Mesothelial cell of epicardium (in vitro differentiated cells): ENCODE measurements around the gene TBC1D22A. TPM values are rescaled to one million over a fixed set of nuclear protein-coding genes. Genes with fewer than 3 reads are reported as not detected.

Source experiments
- DNase-seq, 2 experiments: peaks; one replicate each; pipeline ENCODE4 v3.0.0; 2021; ENCODE audit warnings: low spot score in 2 of 2; ENCODE audit not compliant: unreplicated experiment in 2 of 2
- H3K27ac Mint-ChIP-seq: 2 replicates; pipeline ENCODE4 v1.8.0; 2021; ENCODE audit warnings: mixed read lengths
- H3K27me3 Mint-ChIP-seq: 2 replicates; pipeline ENCODE4 v1.8.0; 2021; ENCODE audit warnings: low read depth, mixed read lengths
- H3K36me3 Mint-ChIP-seq: 2 replicates; pipeline ENCODE4 v1.8.0; 2021; ENCODE audit warnings: mixed read lengths
- H3K4me1 Mint-ChIP-seq: 2 replicates; pipeline ENCODE4 v1.8.0; 2021; ENCODE audit warnings: mixed read lengths
- H3K4me3 Mint-ChIP-seq: 2 replicates; pipeline ENCODE4 v1.8.0; 2021; ENCODE audit warnings: mild to moderate bottlenecking, moderate library complexity, mixed read lengths
- H3K9me3 Mint-ChIP-seq: 2 replicates; pipeline ENCODE4 v1.8.0; 2021; ENCODE audit warnings: mixed read lengths
- total RNA-seq: library from RNA; stranded (reverse); gene quantifications from 3 replicates; pipeline ENCODE4 v1.2.1, GENCODE V29; 2021
- TF ChIP-seq, protein P1 (sequence below): fragments of 200-600 bp; sonication (generic); IDR thresholded peaks from one replicate; pipeline ENCODE4 v1.5.0; 2021; ENCODE audit warnings: antibody characterized with exemption; ENCODE audit not compliant: unreplicated experiment

The TBC1D22A gene
- total RNA-seq, 1 donor from 2014 or later = 26.6 TPM

- TF ChIP-seq, protein P1, sequence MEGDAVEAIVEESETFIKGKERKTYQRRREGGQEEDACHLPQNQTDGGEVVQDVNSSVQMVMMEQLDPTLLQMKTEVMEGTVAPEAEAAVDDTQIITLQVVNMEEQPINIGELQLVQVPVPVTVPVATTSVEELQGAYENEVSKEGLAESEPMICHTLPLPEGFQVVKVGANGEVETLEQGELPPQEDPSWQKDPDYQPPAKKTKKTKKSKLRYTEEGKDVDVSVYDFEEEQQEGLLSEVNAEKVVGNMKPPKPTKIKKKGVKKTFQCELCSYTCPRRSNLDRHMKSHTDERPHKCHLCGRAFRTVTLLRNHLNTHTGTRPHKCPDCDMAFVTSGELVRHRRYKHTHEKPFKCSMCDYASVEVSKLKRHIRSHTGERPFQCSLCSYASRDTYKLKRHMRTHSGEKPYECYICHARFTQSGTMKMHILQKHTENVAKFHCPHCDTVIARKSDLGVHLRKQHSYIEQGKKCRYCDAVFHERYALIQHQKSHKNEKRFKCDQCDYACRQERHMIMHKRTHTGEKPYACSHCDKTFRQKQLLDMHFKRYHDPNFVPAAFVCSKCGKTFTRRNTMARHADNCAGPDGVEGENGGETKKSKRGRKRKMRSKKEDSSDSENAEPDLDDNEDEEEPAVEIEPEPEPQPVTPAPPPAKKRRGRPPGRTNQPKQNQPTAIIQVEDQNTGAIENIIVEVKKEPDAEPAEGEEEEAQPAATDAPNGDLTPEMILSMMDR = no peak
- H3K27me3 Mint-ChIP-seq = no peaks in the 10 kb centered on the region
- no peaks in the 10 kb centered on the region for H3K9me3 Mint-ChIP-seq
- no peak overlapping the region for H3K4me3 Mint-ChIP-seq
- no peak for DNase-seq
- H3K27ac Mint-ChIP-seq = no peak overlapping the region
- H3K4me1 Mint-ChIP-seq = no peaks in the 10 kb centered on the region
- peaks cover 3% of the 10 kb centered on the region for H3K36me3 Mint-ChIP-seq
Measured at GRCh38 chr22:47008208-47008885, 245.9 kb downstream of the TBC1D22A start.

- Mint-ChIP-seq H3K27ac (no peak overlapping the region), H3K4me3 (no peak overlapping the region), H3K36me3 (peaks cover 3% of the 10 kb centered on the region), H3K4me1 (no peaks in the 10 kb centered on the region), H3K9me3 (no peaks in the 10 kb centered on the region), H3K27me3 (no peaks in the 10 kb centered on the region)
- TF ChIP-seq, protein P1 = no peak
- DNase-seq = no peak
Measured at GRCh38 chr22:47009304-47010101, 247.1 kb downstream of the TBC1D22A start.

GRCh38 chr22:47010211-47010610, 247.8 kb downstream of the TBC1D22A start:
- H3K27ac Mint-ChIP-seq = no peak overlapping the region
- H3K27me3 Mint-ChIP-seq = no peaks in the 10 kb centered on the region
- no peaks in the 10 kb centered on the region for H3K4me1 Mint-ChIP-seq
- no peak overlapping the region for H3K4me3 Mint-ChIP-seq
- H3K36me3 Mint-ChIP-seq = peaks cover 3% of the 10 kb centered on the region
- no peak for DNase-seq
- H3K9me3 Mint-ChIP-seq = no peaks in the 10 kb centered on the region
- TF ChIP-seq, protein P1 = no peak

DNA sequence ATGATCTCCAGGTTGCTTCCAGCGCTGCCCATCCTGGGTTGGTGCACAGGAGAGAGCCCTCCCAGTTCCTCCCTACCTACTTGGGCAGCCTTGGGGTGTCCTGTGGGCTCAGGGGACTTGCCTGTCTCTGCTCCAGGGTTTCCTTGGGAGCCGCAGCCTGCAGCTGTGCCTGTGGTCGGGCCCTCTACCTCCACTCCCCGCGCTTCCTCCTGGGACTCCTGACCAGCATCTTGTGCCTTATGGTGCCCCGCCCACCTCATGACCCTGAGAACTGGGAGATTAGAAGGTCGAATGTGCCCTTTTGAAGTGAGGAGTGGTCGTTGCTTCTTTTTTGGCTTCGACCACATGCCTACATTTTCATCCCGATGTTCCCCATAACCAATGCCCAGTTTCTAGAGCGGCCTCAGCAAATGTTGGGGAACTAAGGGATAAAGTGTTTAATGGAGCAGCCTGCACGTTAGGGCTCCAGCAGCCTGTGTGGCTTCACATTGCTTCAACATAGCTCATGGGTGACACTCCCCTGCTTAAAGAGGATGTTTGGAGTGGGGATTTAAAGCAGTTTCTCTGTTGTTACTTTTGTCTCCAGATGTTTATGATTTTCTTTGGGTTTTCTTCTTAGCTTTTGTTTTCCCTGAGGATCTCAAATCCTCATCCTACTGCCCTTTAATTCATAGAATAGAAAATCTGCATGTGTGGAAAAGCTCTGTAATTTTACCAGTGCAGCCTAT, 248.8 kb downstream of the TBC1D22A start:
- Mint-ChIP-seq H3K27me3 (no peaks in the 10 kb centered on the region), H3K4me3 (no peak overlapping the region), H3K36me3 (peaks cover 3% of the 10 kb centered on the region), H3K9me3 (no peaks in the 10 kb centered on the region), H3K4me1 (no peaks in the 10 kb centered on the region), H3K27ac (no peak overlapping the region)
- TF ChIP-seq, protein P1 = no peak
- DNase-seq = no peak

- DNase-seq = no peak
- no peaks in the 10 kb centered on the region for H3K9me3 Mint-ChIP-seq
- no peak overlapping the region for H3K27ac Mint-ChIP-seq
- no peaks in the 10 kb centered on the region for H3K36me3 Mint-ChIP-seq
- no peak overlapping the region for H3K4me3 Mint-ChIP-seq
- TF ChIP-seq, protein P1 = no peak
- H3K27me3 Mint-ChIP-seq = no peaks in the 10 kb centered on the region
- no peaks in the 10 kb centered on the region for H3K4me1 Mint-ChIP-seq
Measured at GRCh38 chr22:47011859-47012258, 249.4 kb downstream of the TBC1D22A start.
